Measurements from ENCODE around the gene PIWIL1.

PIWIL1 gene

GRCh38 chr12:130337488-130338303 is at the start of gene PIWIL1:
Gene PIWIL1 (plus strand): TSS chr12:130337887. CDS start chr12:130342592, 4,705 bp downstream.
- Histone ChIP-seq H3K9ac (ENCODE audit: low read length) (no peak within 1 kb of the TSS), H3K36me3 (ENCODE audit: low read length) (no peaks in the 10 kb centered on the region), H3K9me3 (ENCODE audit: insufficient read depth, low read length) (no peaks in the 10 kb centered on the region), H4K20me1 (ENCODE audit: low read depth, low read length) (no peaks in the 10 kb centered on the region), H3K79me2 (ENCODE audit: insufficient read depth, low read length) (no peaks in the 10 kb centered on the region), H3F3A (ENCODE audit: insufficient read depth) (no peaks in the 10 kb centered on the region), H3K9me2 (replicated peaks; ENCODE audit: insufficient read depth, low read length) (no peaks in the 10 kb centered on the region), H3K27me3 (ENCODE audit: low read length) (no peaks in the 10 kb centered on the region), H3K4me3 (ENCODE audit: insufficient read depth, low read length, poor library complexity, severe bottlenecking) (no peak within 1 kb of the TSS), H3K27ac (ENCODE audit: low read depth, low read length) (no peak within 1 kb of the TSS), H3K4me2 (ENCODE audit: low read depth, low read length, poor library complexity, severe bottlenecking) (no peak within 1 kb of the TSS), H2AFZ (ENCODE audit: low read depth, low read length, severe bottlenecking) (no peak within 1 kb of the TSS)
- TF ChIP-seq CTCF (IDR thresholded peaks at IDR 0.05; ENCODE audit: insufficient read depth, low read length, poor library complexity, severe bottlenecking): no peak
- TF ChIP-seq EZH2phosphoT487 (conservative IDR thresholded peaks at IDR 0.05; ENCODE audit: low read length): no peak

- Histone ChIP-seq H3K27ac (ENCODE audit: low read depth, low read length) (no peak overlapping the region), H3K4me2 (ENCODE audit: low read depth, low read length, poor library complexity, severe bottlenecking) (no peak overlapping the region), H3F3A (ENCODE audit: insufficient read depth) (no peaks in the 10 kb centered on the region), H3K79me2 (ENCODE audit: insufficient read depth, low read length) (no peaks in the 10 kb centered on the region), H3K9ac (ENCODE audit: low read length) (no peak overlapping the region), H3K9me3 (ENCODE audit: insufficient read depth, low read length) (no peaks in the 10 kb centered on the region), H3K27me3 (ENCODE audit: low read length) (no peaks in the 10 kb centered on the region), H3K36me3 (ENCODE audit: low read length) (no peaks in the 10 kb centered on the region), H3K9me2 (replicated peaks; ENCODE audit: insufficient read depth, low read length) (no peaks in the 10 kb centered on the region), H4K20me1 (ENCODE audit: low read depth, low read length) (no peaks in the 10 kb centered on the region), H3K4me3 (ENCODE audit: insufficient read depth, low read length, poor library complexity, severe bottlenecking) (no peak overlapping the region), H2AFZ (ENCODE audit: low read depth, low read length, severe bottlenecking) (no peak overlapping the region)
- TF ChIP-seq EZH2phosphoT487 (conservative IDR thresholded peaks at IDR 0.05; ENCODE audit: low read length): no peak
- TF ChIP-seq CTCF (IDR thresholded peaks at IDR 0.05; ENCODE audit: insufficient read depth, low read length, poor library complexity, severe bottlenecking): no peak
Observed at GRCh38 chr12:130288206-130288605, 49.5 kb upstream of the PIWIL1 start.

- no peaks in the 10 kb centered on the region for H3K79me2 ChIP-seq (ENCODE audit: insufficient read depth, low read length)
- no peak overlapping the region for H3K27ac ChIP-seq (ENCODE audit: low read depth, low read length)
- no peak for TF ChIP-seq EZH2phosphoT487 (conservative IDR thresholded peaks at IDR 0.05; ENCODE audit: low read length)
- no peak for TF ChIP-seq CTCF (IDR thresholded peaks at IDR 0.05; ENCODE audit: insufficient read depth, low read length, poor library complexity, severe bottlenecking)
- H3K4me3 ChIP-seq (ENCODE audit: insufficient read depth, low read length, poor library complexity, severe bottlenecking): no peak overlapping the region
- H3K27me3 ChIP-seq (ENCODE audit: low read length): no peaks in the 10 kb centered on the region
- no peaks in the 10 kb centered on the region for H4K20me1 ChIP-seq (ENCODE audit: low read depth, low read length)
- no peaks in the 10 kb centered on the region for H3K9me2 ChIP-seq (replicated peaks; ENCODE audit: insufficient read depth, low read length)
- H3K4me2 ChIP-seq (ENCODE audit: low read depth, low read length, poor library complexity, severe bottlenecking): no peak overlapping the region
- H2AFZ ChIP-seq (ENCODE audit: low read depth, low read length, severe bottlenecking): no peak overlapping the region
- no peaks in the 10 kb centered on the region for H3F3A ChIP-seq (ENCODE audit: insufficient read depth)
- H3K9ac ChIP-seq (ENCODE audit: low read length): no peak overlapping the region
- no peaks in the 10 kb centered on the region for H3K36me3 ChIP-seq (ENCODE audit: low read length)
- H3K9me3 ChIP-seq (ENCODE audit: insufficient read depth, low read length): no peaks in the 10 kb centered on the region
Observed at GRCh38 chr12:130288691-130289090, 49.0 kb upstream of the PIWIL1 start.

Measured in SU-DHL-6 (cell line).